Stomach (tissue), 9 donors: Measurements from ENCODE around the gene EEFSEC. TPM values are rescaled to one million over a fixed set of nuclear protein-coding genes. Genes with fewer than 3 reads are reported as not detected.

ENCODE experiments used
- DNase-seq, 2 donors: peaks; one replicate each; pipeline versions ENCODE4 v3.0.0 to v3.0.0-alpha.2; 2013 to 2019
- H3K27ac ChIP-seq, 5 donors: fragments of 200-600 bp in 4 of 5; sonication (generic) in 4 of 5; one replicate each; pipeline ENCODE4 v1.5.1; 2013 to 2019; ENCODE audit warnings: mild to moderate bottlenecking in 1 of 5, moderate library complexity in 1 of 5
- H3K27me3 ChIP-seq, 3 donors: fragments of 200-600 bp; sonication (generic); one replicate each; pipeline ENCODE4 v1.5.1; 2017 to 2019; ENCODE audit warnings: mixed run types in 1 of 3
- H3K36me3 ChIP-seq, 4 donors: fragments of 200-600 bp; sonication (generic); 1 replicate in 3 of 4; 2 replicates in 1 of 4; pipeline ENCODE4 v1.5.1; 2016 to 2019
- H3K4me1 ChIP-seq, 4 donors: fragments of 200-600 bp; sonication (generic); one replicate each; pipeline ENCODE4 v1.5.1; 2016 to 2019
- H3K4me3 ChIP-seq, 4 donors: fragments of 200-600 bp; sonication (generic) in 3 of 4; one replicate each; pipeline ENCODE4 v1.5.1; 2016 to 2019; ENCODE audit warnings: mild to moderate bottlenecking in 1 of 4
- H3K9me3 ChIP-seq, 4 donors: fragments of 200-600 bp; sonication (generic); one replicate each; pipeline ENCODE4 v1.5.1; 2016 to 2019
- CTCF ChIP-seq, 7 experiments: fragments of 450-650 bp in 4 of 7; fragments of 200-600 bp in 3 of 7; sonication (generic) in 3 of 7; IDR thresholded peaks; one replicate each; pipeline ENCODE4 v1.5.1; 2016 to 2019; ENCODE audit warnings: antibody characterized with exemption in 7 of 7, control low read depth in 2 of 7, mild to moderate bottlenecking in 1 of 7
- EP300 ChIP-seq: sonication (generic); formaldehyde crosslinking; IDR thresholded peaks from one replicate; pipeline ENCODE4 v1.6.1; 2017; ENCODE audit warnings: antibody characterized with exemption
- POLR2A ChIP-seq, 4 donors: fragments of 450-650 bp; IDR thresholded peaks; one replicate each; pipeline ENCODE4 v1.6.1; 2016; ENCODE audit warnings: antibody characterized with exemption in 4 of 4, control low read depth in 2 of 4, mild to moderate bottlenecking in 1 of 4, moderate library complexity in 1 of 4
- POLR2AphosphoS5 ChIP-seq, 3 donors: sonication (generic); formaldehyde crosslinking; IDR thresholded peaks; one replicate each; pipeline ENCODE4 v1.6.1; 2016; ENCODE audit warnings: antibody characterized with exemption in 3 of 3
- WGBS, 5 donors: extraction: QIAGEN DNeasy Blood & Tissue Kit in 3 of 5; methylation state at CpG; one replicate each; pipeline versions ENCODE4 v1.1.5 to v1.1.7; 2013 to 2018; 5-methylcytosine and 5-hydroxymethylcytosine counted together
- intact Hi-C: fragments of 100-400 bp; cut with DNase I; formaldehyde crosslinking; loops from one replicate; pipeline ENCODE4 v1.15.1; 2023; ENCODE audit warnings: low total_unique reads
- polyA plus RNA-seq, 3 donors: library from polyadenylated mRNA; stranded (reverse); fragments of 200-250 nt; gene quantifications; one replicate each; pipeline ENCODE4 v1.2.3, GENCODE V29; 2013
- total RNA-seq, 5 donors: library from RNA; depleted of rRNA; stranded (reverse); fragments of >200 nt; gene quantifications; one replicate each; pipeline versions ENCODE4 v1.1.0 to v1.2.3, GENCODE V29; 2014 to 2016
- donor health status: healthy with polysubstance abuse.
- donor health status: Bipolar disorder and iron deficiency.
- donor health status: healthy.

Gene EEFSEC
- total and polyA plus RNA-seq, 8 donors = 5.0 to 39.1 (median 13.2) TPM

GRCh38 chr3:128253150-128253549, 99.9 kb downstream of the EEFSEC start:
- no peaks in the 10 kb centered on the region for H3K4me1 ChIP-seq
- H3K27ac ChIP-seq = no peak overlapping the region
- H3K4me3 ChIP-seq = no peak overlapping the region
- TF ChIP-seq CTCF (IDR thresholded peaks at IDR 0.05) = no peak
- no peak for TF ChIP-seq POLR2A (IDR thresholded peaks at IDR 0.05)
- no peak for TF ChIP-seq EP300
- no peak for TF ChIP-seq POLR2AphosphoS5 (IDR thresholded peaks at IDR 0.05)
- H3K27me3 ChIP-seq = no peaks in the 10 kb centered on the region
- 90 to 96% (median 95%) methylated on average over 7 of the region's 7 CpGs for WGBS, 5 donors
- no peaks in the 10 kb centered on the region for H3K9me3 ChIP-seq
- H3K36me3 ChIP-seq = peaks cover 0 to 20% (median 4%) of the 10 kb centered on the region in 4 donors
- intact Hi-C loops = no loop called here
- no peak for DNase-seq

DNA sequence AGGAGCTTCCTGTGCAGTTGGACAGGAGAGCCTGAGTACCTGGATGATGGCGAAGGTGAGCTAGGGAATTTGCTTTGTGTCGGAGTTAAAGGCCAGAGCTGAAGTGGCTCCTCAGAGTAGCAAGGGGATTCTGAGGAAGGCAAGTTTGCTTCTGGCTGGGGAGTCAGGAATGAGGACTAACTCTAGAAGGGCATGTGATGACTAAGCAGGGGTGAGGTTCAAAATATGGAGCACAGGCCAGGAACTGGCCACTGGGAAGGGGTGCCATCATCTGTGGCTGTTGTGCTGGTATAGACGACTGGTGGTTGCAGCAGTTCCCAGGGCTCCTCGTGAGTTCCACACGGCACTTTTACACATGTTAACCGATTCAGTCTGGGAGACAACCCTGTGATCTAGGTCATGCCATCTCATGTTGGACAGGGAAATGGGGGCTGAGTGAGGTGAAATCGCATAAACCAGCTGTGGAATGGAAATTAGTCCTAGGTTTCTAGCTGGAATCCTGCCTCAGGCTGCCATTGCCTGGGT, 100.8 kb downstream of the EEFSEC start:
- Histone ChIP-seq H3K9me3 (peaks cover 0 to 3% (median 1%) of the 10 kb centered on the region in 4 donors), H3K36me3 (peaks cover 0 to 10% (median 2%) of the 10 kb centered on the region in 4 donors), H3K27me3 (no peaks in the 10 kb centered on the region), H3K27ac (no peak overlapping the region), H3K4me3 (no peak overlapping the region), H3K4me1 (no peaks in the 10 kb centered on the region)
- DNase-seq = no peak
- WGBS, 5 donors = 96 to 100% (median 98%) methylated on average over 7 of the region's 7 CpGs
- no peak for TF ChIP-seq POLR2AphosphoS5 (IDR thresholded peaks at IDR 0.05)
- no peak for TF ChIP-seq CTCF (IDR thresholded peaks at IDR 0.05)
- no peak for TF ChIP-seq POLR2A (IDR thresholded peaks at IDR 0.05)
- TF ChIP-seq EP300 = no peak
- intact Hi-C loops = no loop called here

GRCh38 chr3:128254967-128255366, 101.7 kb downstream of the EEFSEC start:
- DNase-seq = no peak
- Histone ChIP-seq H3K27ac (no peak overlapping the region), H3K4me1 (no peaks in the 10 kb centered on the region), H3K9me3 (peaks cover 0 to 11% (median 9%) of the 10 kb centered on the region in 4 donors), H3K27me3 (no peaks in the 10 kb centered on the region), H3K4me3 (no peak overlapping the region), H3K36me3 (peaks cover 0 to 8% (median 2%) of the 10 kb centered on the region in 4 donors)
- 94 to 99% (median 96%) methylated on average over 5 of the region's 5 CpGs for WGBS, 5 donors
- intact Hi-C loops = no loop called here
- TF ChIP-seq CTCF (IDR thresholded peaks at IDR 0.05) (no peak), POLR2AphosphoS5 (IDR thresholded peaks at IDR 0.05) (no peak), POLR2A (IDR thresholded peaks at IDR 0.05) (no peak), EP300 (no peak)

- H3K9me3 ChIP-seq = peaks cover 0 to 20% (median 17%) of the 10 kb centered on the region in 4 donors
- H3K4me1 ChIP-seq = no peaks in the 10 kb centered on the region
- no peak for DNase-seq
- intact Hi-C loops = no loop called here
- H3K36me3 ChIP-seq = peaks cover 0 to 15% (median 2%) of the 10 kb centered on the region in 4 donors
- 79 to 92% (median 88%) methylated on average over 2 of the region's 2 CpGs for WGBS, 5 donors
- H3K27ac ChIP-seq = no peak overlapping the region
- TF ChIP-seq CTCF (IDR thresholded peaks at IDR 0.05) = no peak
- TF ChIP-seq EP300 = no peak
- TF ChIP-seq POLR2A (IDR thresholded peaks at IDR 0.05) = no peak
- no peak for TF ChIP-seq POLR2AphosphoS5 (IDR thresholded peaks at IDR 0.05)
- H3K27me3 ChIP-seq = no peaks in the 10 kb centered on the region
- H3K4me3 ChIP-seq = no peak overlapping the region
These were observed 102.8 kb downstream of the EEFSEC start for GRCh38 chr3:128256131-128256530.
